ENCODE measurements around the gene CNOT1. TPM values are rescaled to one million over a fixed set of nuclear protein-coding genes. Genes with fewer than 3 reads are reported as not detected.
A peak's percentile ranks its signal among the peaks of the same experiment; 100 is the strongest.

Gene CNOT1
- total and polyA plus RNA-seq, 10 of the 15 experiments (the other 5 are each of a cell fraction or from before 2014, with no cell fraction given), result 101 to 246 (median 175) TPM

DNA sequence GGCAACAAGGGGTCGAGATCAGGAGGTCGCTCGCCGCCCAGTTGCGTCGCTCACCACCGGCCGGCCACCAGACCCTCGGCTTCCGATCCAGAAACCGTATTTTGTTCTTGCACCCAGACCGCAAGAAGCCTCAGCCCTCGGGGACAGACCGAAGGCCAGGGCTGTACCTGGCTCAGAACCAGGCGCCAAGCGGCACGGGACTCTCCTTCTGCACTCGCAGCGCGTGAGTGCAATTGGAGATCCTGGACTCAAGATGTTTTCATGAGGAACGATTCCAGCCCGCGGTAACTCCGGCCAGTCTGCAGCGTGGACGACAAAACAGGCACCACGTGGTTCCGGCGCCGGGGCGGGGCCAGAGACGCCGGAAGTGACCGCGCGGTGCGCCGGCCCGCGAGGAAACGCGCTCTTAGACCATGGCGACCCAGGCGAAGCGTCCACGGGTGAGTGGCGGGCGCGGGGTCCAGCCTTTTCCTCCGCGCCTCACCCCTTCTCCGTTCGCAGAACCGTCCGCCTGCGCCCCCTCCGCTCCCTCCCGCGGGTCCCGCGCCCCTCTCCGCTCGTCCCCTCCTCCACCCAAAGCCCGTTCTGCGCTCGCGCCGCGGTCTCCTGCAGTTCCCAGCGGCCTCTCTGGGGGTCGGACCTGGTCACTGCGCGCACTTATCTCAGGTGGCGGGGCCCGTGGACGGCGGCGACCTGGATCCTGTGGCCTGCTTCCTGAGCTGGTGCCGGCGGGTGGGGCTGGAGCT is 114.3 kb downstream of the CNOT1 start, which contains the start of gene SETD6 (continued):
- TF ChIP-seq NRF1 (conservative IDR thresholded peaks at IDR 0.05; ENCODE audit: low read depth, low read length), result no peak
- TF ChIP-seq, protein P1, sequence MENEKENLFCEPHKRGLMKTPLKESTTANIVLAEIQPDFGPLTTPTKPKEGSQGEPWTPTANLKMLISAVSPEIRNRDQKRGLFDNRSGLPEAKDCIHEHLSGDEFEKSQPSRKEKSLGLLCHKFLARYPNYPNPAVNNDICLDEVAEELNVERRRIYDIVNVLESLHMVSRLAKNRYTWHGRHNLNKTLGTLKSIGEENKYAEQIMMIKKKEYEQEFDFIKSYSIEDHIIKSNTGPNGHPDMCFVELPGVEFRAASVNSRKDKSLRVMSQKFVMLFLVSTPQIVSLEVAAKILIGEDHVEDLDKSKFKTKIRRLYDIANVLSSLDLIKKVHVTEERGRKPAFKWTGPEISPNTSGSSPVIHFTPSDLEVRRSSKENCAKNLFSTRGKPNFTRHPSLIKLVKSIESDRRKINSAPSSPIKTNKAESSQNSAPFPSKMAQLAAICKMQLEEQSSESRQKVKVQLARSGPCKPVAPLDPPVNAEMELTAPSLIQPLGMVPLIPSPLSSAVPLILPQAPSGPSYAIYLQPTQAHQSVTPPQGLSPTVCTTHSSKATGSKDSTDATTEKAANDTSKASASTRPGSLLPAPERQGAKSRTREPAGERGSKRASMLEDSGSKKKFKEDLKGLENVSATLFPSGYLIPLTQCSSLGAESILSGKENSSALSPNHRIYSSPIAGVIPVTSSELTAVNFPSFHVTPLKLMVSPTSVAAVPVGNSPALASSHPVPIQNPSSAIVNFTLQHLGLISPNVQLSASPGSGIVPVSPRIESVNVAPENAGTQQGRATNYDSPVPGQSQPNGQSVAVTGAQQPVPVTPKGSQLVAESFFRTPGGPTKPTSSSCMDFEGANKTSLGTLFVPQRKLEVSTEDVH (IDR thresholded peaks at IDR 0.05; ENCODE audit: low read depth, partially characterized antibody), result no peak
- 0 out of 2 replicates have a peak, but pooled peaks have one; percentile 55 for TF ChIP-seq CHD1 (IDR thresholded peaks at IDR 0.05; ENCODE audit: low read depth, low read length)
- no peak for TF ChIP-seq MTA3 (IDR thresholded peaks at IDR 0.05; ENCODE audit: borderline replicate concordance, low read length)
- TF ChIP-seq, protein P2, sequence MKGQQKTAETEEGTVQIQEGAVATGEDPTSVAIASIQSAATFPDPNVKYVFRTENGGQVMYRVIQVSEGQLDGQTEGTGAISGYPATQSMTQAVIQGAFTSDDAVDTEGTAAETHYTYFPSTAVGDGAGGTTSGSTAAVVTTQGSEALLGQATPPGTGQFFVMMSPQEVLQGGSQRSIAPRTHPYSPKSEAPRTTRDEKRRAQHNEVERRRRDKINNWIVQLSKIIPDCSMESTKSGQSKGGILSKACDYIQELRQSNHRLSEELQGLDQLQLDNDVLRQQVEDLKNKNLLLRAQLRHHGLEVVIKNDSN (IDR thresholded peaks at IDR 0.05; ENCODE audit: borderline replicate concordance, extremely low read length, insufficient read depth, low read depth, low read length), result peak; percentile 85
- TF ChIP-seq, protein P3, sequence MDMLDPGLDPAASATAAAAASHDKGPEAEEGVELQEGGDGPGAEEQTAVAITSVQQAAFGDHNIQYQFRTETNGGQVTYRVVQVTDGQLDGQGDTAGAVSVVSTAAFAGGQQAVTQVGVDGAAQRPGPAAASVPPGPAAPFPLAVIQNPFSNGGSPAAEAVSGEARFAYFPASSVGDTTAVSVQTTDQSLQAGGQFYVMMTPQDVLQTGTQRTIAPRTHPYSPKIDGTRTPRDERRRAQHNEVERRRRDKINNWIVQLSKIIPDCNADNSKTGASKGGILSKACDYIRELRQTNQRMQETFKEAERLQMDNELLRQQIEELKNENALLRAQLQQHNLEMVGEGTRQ (IDR thresholded peaks at IDR 0.05; ENCODE audit: borderline replicate concordance, low read depth, low read length), result peak; percentile 66
- no peak for TF ChIP-seq EGR1 (IDR thresholded peaks at IDR 0.05; ENCODE audit: borderline replicate concordance in 1 of 2, low read depth in 2 of 2, low read length in 2 of 2)
- TF ChIP-seq ETV6 (conservative IDR thresholded peaks at IDR 0.05 in 1 of 2, IDR thresholded peaks at IDR 0.05 in 1 of 2; ENCODE audit: borderline replicate concordance in 1 of 2, low read depth in 1 of 2), result no peak
- TF ChIP-seq GATAD2B (conservative IDR thresholded peaks at IDR 0.05; ENCODE audit: low read depth), result peak; percentile 65; the same call in 1 of the 2 replicates
- no peak for TF ChIP-seq NFIC (IDR thresholded peaks at IDR 0.05; ENCODE audit: low read depth, low read length)
- TF ChIP-seq RAD51 (IDR thresholded peaks at IDR 0.05), result peak; percentile 79
- TF ChIP-seq PAX8 (IDR thresholded peaks at IDR 0.05), result no peak
- TF ChIP-seq ZSCAN29 (IDR thresholded peaks at IDR 0.05), result no peak
- no peak for TF ChIP-seq ZNF217 (IDR thresholded peaks at IDR 0.05)
- TF ChIP-seq, protein P4, sequence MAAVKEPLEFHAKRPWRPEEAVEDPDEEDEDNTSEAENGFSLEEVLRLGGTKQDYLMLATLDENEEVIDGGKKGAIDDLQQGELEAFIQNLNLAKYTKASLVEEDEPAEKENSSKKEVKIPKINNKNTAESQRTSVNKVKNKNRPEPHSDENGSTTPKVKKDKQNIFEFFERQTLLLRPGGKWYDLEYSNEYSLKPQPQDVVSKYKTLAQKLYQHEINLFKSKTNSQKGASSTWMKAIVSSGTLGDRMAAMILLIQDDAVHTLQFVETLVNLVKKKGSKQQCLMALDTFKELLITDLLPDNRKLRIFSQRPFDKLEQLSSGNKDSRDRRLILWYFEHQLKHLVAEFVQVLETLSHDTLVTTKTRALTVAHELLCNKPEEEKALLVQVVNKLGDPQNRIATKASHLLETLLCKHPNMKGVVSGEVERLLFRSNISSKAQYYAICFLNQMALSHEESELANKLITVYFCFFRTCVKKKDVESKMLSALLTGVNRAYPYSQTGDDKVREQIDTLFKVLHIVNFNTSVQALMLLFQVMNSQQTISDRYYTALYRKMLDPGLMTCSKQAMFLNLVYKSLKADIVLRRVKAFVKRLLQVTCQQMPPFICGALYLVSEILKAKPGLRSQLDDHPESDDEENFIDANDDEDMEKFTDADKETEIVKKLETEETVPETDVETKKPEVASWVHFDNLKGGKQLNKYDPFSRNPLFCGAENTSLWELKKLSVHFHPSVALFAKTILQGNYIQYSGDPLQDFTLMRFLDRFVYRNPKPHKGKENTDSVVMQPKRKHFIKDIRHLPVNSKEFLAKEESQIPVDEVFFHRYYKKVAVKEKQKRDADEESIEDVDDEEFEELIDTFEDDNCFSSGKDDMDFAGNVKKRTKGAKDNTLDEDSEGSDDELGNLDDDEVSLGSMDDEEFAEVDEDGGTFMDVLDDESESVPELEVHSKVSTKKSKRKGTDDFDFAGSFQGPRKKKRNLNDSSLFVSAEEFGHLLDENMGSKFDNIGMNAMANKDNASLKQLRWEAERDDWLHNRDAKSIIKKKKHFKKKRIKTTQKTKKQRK (IDR thresholded peaks at IDR 0.05; ENCODE audit: low read depth, low read length), result no peak
- TF ChIP-seq, protein P5, sequence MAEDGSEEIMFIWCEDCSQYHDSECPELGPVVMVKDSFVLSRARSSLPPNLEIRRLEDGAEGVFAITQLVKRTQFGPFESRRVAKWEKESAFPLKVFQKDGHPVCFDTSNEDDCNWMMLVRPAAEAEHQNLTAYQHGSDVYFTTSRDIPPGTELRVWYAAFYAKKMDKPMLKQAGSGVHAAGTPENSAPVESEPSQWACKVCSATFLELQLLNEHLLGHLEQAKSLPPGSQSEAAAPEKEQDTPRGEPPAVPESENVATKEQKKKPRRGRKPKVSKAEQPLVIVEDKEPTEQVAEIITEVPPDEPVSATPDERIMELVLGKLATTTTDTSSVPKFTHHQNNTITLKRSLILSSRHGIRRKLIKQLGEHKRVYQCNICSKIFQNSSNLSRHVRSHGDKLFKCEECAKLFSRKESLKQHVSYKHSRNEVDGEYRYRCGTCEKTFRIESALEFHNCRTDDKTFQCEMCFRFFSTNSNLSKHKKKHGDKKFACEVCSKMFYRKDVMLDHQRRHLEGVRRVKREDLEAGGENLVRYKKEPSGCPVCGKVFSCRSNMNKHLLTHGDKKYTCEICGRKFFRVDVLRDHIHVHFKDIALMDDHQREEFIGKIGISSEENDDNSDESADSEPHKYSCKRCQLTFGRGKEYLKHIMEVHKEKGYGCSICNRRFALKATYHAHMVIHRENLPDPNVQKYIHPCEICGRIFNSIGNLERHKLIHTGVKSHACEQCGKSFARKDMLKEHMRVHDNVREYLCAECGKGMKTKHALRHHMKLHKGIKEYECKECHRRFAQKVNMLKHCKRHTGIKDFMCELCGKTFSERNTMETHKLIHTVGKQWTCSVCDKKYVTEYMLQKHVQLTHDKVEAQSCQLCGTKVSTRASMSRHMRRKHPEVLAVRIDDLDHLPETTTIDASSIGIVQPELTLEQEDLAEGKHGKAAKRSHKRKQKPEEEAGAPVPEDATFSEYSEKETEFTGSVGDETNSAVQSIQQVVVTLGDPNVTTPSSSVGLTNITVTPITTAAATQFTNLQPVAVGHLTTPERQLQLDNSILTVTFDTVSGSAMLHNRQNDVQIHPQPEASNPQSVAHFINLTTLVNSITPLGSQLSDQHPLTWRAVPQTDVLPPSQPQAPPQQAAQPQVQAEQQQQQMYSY (CRISPR knock-in tag; IDR thresholded peaks at IDR 0.05), result no peak
